Measurements from ENCODE around the gene MYB.

Gene MYB

GRCh38 chr6:135260612-135261011, 79.5 kb downstream of the MYB start:
- H3K9ac ChIP-seq (ENCODE audit: low read depth, low read length), result no peak overlapping the region
- H3K36me3 ChIP-seq (ENCODE audit: insufficient read depth, low read depth, low read length), result no peaks in the 10 kb centered on the region
- no peaks in the 10 kb centered on the region for H3K27me3 ChIP-seq (ENCODE audit: insufficient read depth, low read length)
- H3K4me3 ChIP-seq (ENCODE audit: low read length), result no peak overlapping the region
- H3K9me3 ChIP-seq (ENCODE audit: insufficient read depth, low read depth, low read length), result no peaks in the 10 kb centered on the region
- no peak overlapping the region for H3K27ac ChIP-seq (ENCODE audit: low read length)
- H3K4me1 ChIP-seq (ENCODE audit: insufficient read depth, low read length), result no peaks in the 10 kb centered on the region

- Histone ChIP-seq H3K9ac (ENCODE audit: low read depth, low read length) (no peak overlapping the region), H3K9me3 (ENCODE audit: insufficient read depth, low read depth, low read length) (no peaks in the 10 kb centered on the region), H3K4me1 (ENCODE audit: insufficient read depth, low read length) (no peaks in the 10 kb centered on the region), H3K36me3 (ENCODE audit: insufficient read depth, low read depth, low read length) (no peaks in the 10 kb centered on the region), H3K4me3 (ENCODE audit: low read length) (no peak overlapping the region), H3K27me3 (ENCODE audit: insufficient read depth, low read length) (no peaks in the 10 kb centered on the region), H3K27ac (ENCODE audit: low read length) (no peak overlapping the region)
These were observed 81.0 kb downstream of the MYB start for GRCh38 chr6:135261872-135262725.

GRCh38 chr6:135265278-135265677, 84.2 kb downstream of the MYB start:
- Histone ChIP-seq H3K4me3 (ENCODE audit: low read length) (no peak overlapping the region), H3K9ac (ENCODE audit: low read depth, low read length) (no peak overlapping the region), H3K9me3 (ENCODE audit: insufficient read depth, low read depth, low read length) (no peaks in the 10 kb centered on the region), H3K36me3 (ENCODE audit: insufficient read depth, low read depth, low read length) (no peaks in the 10 kb centered on the region), H3K27ac (ENCODE audit: low read length) (no peak overlapping the region), H3K4me1 (ENCODE audit: insufficient read depth, low read length) (peaks cover 9% of the 10 kb centered on the region; the same call in 1 of the 2 replicates), H3K27me3 (ENCODE audit: insufficient read depth, low read length) (no peaks in the 10 kb centered on the region)

GRCh38 chr6:135266675-135267074, 85.6 kb downstream of the MYB start:
- H3K4me1 ChIP-seq (ENCODE audit: insufficient read depth, low read length), result peaks cover 19% of the 10 kb centered on the region
- no peaks in the 10 kb centered on the region for H3K36me3 ChIP-seq (ENCODE audit: insufficient read depth, low read depth, low read length)
- H3K27ac ChIP-seq (ENCODE audit: low read length), result no peak overlapping the region
- H3K4me3 ChIP-seq (ENCODE audit: low read length), result no peak overlapping the region
- no peaks in the 10 kb centered on the region for H3K9me3 ChIP-seq (ENCODE audit: insufficient read depth, low read depth, low read length)
- no peak overlapping the region for H3K9ac ChIP-seq (ENCODE audit: low read depth, low read length)
- H3K27me3 ChIP-seq (ENCODE audit: insufficient read depth, low read length), result no peaks in the 10 kb centered on the region

GRCh38 chr6:135267085-135267484, 86.0 kb downstream of the MYB start:
- Histone ChIP-seq H3K27ac (ENCODE audit: low read length) (no peak overlapping the region), H3K36me3 (ENCODE audit: insufficient read depth, low read depth, low read length) (no peaks in the 10 kb centered on the region), H3K9me3 (ENCODE audit: insufficient read depth, low read depth, low read length) (no peaks in the 10 kb centered on the region), H3K4me1 (ENCODE audit: insufficient read depth, low read length) (peaks cover 21% of the 10 kb centered on the region), H3K4me3 (ENCODE audit: low read length) (no peak overlapping the region), H3K27me3 (ENCODE audit: insufficient read depth, low read length) (no peaks in the 10 kb centered on the region), H3K9ac (ENCODE audit: low read depth, low read length) (no peak overlapping the region)

- no peaks in the 10 kb centered on the region for H3K36me3 ChIP-seq (ENCODE audit: insufficient read depth, low read depth, low read length)
- H3K9ac ChIP-seq (ENCODE audit: low read depth, low read length), result no peak overlapping the region
- no peak overlapping the region for H3K27ac ChIP-seq (ENCODE audit: low read length)
- H3K4me1 ChIP-seq (ENCODE audit: insufficient read depth, low read length), result peaks cover 21% of the 10 kb centered on the region
- H3K9me3 ChIP-seq (ENCODE audit: insufficient read depth, low read depth, low read length), result no peaks in the 10 kb centered on the region
- no peak overlapping the region for H3K4me3 ChIP-seq (ENCODE audit: low read length)
- H3K27me3 ChIP-seq (ENCODE audit: insufficient read depth, low read length), result no peaks in the 10 kb centered on the region
These were observed 87.2 kb downstream of the MYB start for GRCh38 chr6:135268263-135268662.

GRCh38 chr6:135268740-135269139, 87.6 kb downstream of the MYB start:
- no peak overlapping the region for H3K27ac ChIP-seq (ENCODE audit: low read length)

More at GRCh38 chr6:135268740-135269139, 87.6 kb downstream of the MYB start:
- H3K4me1 ChIP-seq (ENCODE audit: insufficient read depth, low read length), result peaks cover 21% of the 10 kb centered on the region
- no peaks in the 10 kb centered on the region for H3K27me3 ChIP-seq (ENCODE audit: insufficient read depth, low read length)
- H3K9ac ChIP-seq (ENCODE audit: low read depth, low read length), result no peak overlapping the region
- H3K4me3 ChIP-seq (ENCODE audit: low read length), result no peak overlapping the region
- H3K36me3 ChIP-seq (ENCODE audit: insufficient read depth, low read depth, low read length), result no peaks in the 10 kb centered on the region
- no peaks in the 10 kb centered on the region for H3K9me3 ChIP-seq (ENCODE audit: insufficient read depth, low read depth, low read length)
